Subcutaneous adipose tissue (tissue), 4 donors: ENCODE measurements around the gene HS3ST6. TPM values are rescaled to one million over a fixed set of nuclear protein-coding genes. Genes with fewer than 3 reads are reported as not detected.

ENCODE experiments used
- CTCF ChIP-seq: fragments of 450-650 bp; IDR thresholded peaks from one replicate; pipeline ENCODE4 v1.5.1; 2016; ENCODE audit warnings: low read depth, mild to moderate bottlenecking, control low read depth, antibody characterized with exemption, moderate library complexity
- total RNA-seq, 4 donors: library from RNA; depleted of rRNA; stranded (reverse); fragments of >200 nt; gene quantifications; one replicate each; pipeline ENCODE4 v1.1.0, GENCODE V29; 2016

The HS3ST6 gene
- total RNA-seq, 4 donors from 2014 or later, result not detected

DNA sequence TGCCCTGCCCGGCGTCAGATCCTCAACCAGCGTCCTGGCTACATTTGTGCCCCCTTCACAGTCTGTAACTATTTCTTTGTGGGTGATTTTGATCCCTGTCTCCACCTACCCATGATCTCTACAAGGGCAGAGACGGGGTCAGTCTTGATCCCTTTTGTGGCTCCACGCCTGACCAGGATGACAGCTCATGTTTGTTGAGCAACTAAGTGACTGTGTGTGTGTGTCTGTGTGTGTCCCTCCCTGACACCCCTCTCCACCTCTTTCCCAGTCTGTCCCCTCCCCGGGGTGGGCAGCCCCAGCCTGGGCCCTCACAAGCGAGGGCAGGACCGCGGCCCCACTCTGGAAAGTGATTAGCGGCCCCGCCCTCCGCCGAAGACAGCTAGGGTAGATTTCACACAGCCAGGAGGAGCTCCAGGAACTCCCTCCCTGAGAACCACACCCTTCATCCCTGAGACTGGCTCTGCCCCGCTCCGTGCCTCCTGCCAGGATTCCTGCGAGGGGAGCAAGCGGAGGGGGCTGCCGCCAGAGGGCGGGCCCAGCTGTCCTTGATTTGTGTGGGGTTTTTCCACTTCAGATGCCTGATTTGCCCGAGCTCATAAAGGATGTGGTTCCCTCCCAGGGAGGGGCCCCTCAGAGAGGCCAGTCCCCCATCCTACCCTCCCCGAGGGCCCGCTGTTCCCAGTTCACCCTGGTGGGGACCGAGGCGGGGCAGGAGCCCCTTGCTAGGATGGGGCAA is 5.3 kb upstream of the HS3ST6 start:
- TF ChIP-seq CTCF, result no peak

GRCh38 chr16:1922357-1922756 is 4.1 kb upstream of the HS3ST6 start:
- TF ChIP-seq CTCF, result no peak

DNA sequence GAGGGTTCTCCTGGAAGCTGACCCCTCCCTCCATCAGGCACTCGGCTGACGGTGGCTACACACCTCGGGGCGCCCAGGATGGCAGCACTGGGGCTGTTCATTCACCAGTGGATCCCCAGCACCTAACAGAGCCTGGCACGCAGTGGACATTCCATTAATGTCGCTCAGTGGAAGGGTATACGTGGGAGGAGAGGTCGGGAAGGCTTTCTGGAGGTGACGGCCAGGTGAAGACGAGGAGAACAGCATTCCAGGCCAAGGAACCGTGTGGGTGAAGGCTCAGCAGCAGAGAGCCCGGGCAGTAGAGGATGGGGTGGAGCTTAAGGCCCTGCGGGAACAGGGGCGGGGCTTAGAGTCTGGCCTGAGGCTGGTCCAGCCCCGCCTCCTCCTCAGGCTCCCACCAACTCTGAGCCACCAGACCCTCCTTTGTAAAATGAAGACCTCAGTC is 2.5 kb upstream of the HS3ST6 start:
- no peak for TF ChIP-seq CTCF

DNA sequence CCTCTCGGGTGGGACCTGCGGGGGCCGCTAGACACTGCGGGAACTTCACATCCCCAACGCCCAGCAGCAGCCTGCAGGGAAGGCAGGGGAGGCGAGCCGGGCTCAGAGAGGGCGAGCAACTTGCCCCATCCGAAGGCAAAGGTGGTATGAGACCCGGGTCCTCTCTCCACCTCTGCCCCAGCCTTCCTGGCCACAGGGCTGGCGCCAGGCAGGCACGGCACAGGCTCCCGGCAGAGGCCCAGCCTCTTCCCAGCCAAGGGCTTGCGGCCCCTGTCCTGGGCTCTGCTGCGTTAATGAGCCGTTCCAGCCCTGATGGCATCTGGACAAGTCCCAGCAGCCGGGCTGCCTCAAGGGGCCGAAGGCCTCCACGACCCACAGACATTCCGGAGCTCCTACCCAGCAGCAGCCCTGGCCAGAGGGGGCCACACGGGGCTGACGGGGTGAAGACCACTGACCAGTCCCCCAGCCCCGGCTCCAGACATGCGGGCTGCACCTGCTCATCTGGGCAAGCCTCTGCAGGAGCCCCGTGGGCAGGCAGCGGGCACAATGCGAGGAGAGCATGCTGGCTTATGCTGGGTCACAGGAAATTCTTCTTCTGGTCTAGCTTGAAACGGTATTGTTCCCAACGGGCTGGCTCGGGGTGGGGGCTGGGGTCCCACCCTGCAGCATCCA is 1.2 kb upstream of the HS3ST6 start:
- TF ChIP-seq CTCF, result no peak

DNA sequence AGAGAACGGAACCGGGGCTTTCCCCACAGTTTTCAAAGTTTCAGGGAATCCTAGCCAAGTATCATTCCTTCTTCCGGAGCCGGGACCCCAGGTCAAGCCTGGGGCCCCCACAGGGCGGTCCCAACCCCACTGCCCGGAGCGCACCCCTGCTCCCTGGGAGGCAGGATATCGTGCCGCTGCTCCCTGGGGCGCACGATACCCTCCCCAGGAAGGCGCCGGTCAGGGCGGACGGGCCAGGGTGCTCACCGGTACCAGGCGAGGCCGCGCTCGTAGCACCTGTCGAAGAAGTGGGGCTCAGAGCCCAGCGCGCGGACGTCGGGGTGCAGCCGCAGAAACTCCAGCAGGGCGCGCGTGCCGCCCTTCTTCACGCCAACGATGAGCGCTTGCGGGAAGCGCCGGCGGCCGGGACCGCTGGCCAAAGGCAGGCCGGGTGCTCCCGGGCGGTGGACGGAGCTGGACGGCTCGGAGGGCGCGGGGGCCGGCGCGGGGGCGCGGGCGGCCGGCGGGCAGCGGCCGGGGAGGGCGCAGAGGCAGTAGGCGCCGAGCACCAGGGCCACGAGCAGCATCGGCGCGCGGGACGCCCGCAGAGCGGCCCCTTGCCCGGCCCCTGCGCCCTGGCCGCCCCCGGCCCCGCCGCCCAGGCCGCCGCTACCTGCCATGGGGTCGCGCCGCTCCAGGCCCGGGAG is 407 bp downstream of the HS3ST6 start:
- TF ChIP-seq CTCF, result no peak

DNA sequence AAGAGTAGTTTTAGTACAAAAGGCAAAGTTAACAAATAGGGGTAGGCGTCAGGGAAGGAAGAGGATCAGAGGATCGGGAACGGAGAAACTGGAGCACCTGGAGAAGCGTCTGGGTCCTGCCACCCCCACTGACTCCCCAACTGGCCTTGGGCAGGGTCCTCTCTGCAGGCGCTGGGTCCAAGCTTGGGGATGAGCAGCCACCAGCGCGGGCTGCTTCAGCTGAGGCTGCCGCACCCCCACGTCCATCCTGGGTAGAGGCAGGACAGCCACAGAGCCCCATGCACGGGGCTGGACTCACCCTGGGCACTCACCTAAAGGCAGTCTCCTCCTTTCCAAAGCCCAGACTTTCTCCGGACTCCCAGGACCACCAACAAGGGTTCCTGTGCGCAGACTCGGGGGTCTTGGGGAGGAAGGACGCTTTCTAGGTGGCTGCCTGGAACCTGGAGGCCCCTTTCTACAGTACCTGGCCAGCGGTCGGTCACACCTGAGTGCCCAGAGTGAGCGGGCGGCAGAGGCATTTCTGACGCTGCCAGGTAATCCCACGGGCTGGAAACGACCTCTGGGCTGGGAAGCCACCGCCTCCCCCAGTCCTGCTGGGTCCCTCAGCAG is 1.1 kb downstream of the HS3ST6 start:
- TF ChIP-seq CTCF, result no peak

GRCh38 chr16:1916640-1916990 is 1.6 kb downstream of the HS3ST6 start:
- no peak for TF ChIP-seq CTCF
